HEK293 (cell line): Measurements from ENCODE around the gene CEACAM19.
A peak's percentile ranks its signal among the peaks of the same experiment; 100 is the strongest.

Source experiments
- CTCF ChIA-PET: fragments of 350-600 bp; formaldehyde crosslinking; extraction: SDS; loops from one replicate; lab custom pipeline; 2021; ENCODE audit warnings: antibody characterized with exemption; lab: Yijun Ruan, JAX
- POLR2A ChIA-PET: fragments of 300-600 bp; formaldehyde crosslinking; extraction: SDS; loops from one replicate; lab custom pipeline; 2020; ENCODE audit warnings: antibody characterized with exemption, inconsistent platforms; lab: Yijun Ruan, JAX
- H3K27ac ChIP-seq: fragments of 200-500 bp; sonication (Bioruptor generic); 2 replicates; pipeline ENCODE4 v1.5.1; 2014; ENCODE audit warnings: low read depth, low read length, control low read depth, inconsistent platforms; ENCODE audit errors: extremely low read depth
- H3K36me3 ChIP-seq, 2 experiments: fragments of 200-500 bp in 1 of 2; sonication (Bioruptor generic) in 1 of 2; 1 replicate in 1 of 2; 2 replicates in 1 of 2; pipeline ENCODE4 v1.5.1; 2014 to 2017; ENCODE audit warnings: inconsistent platforms in 2 of 2, low read length in 2 of 2; ENCODE audit not compliant: control insufficient read depth in 2 of 2, insufficient read depth in 1 of 2
- H3K4me1 ChIP-seq: fragments of 200-500 bp; sonication (Bioruptor generic); 2 replicates; pipeline ENCODE4 v1.5.1; 2014; ENCODE audit warnings: mild to moderate bottlenecking, low read length, inconsistent platforms; ENCODE audit not compliant: control insufficient read depth, insufficient read depth
- H3K4me3 ChIP-seq: 2 replicates; pipeline ENCODE4 v1.5.1; 2011; ENCODE audit warnings: low read depth, mild to moderate bottlenecking, control low read depth, low read length, moderate library complexity
- H3K9me3 ChIP-seq: fragments of 200-500 bp; sonication (Bioruptor generic); 2 replicates; pipeline ENCODE4 v1.5.1; 2014; ENCODE audit warnings: low read depth, low read length, inconsistent platforms; ENCODE audit not compliant: control insufficient read depth, insufficient read depth
- FEZF1 ChIP-seq: fragments of 450-650 bp; formaldehyde crosslinking; IDR thresholded peaks from 2 replicates; pipeline ENCODE4 v1.5.1; 2016; ENCODE audit warnings: missing biosample characterization, missing genetic modification characterization
- KLF8 ChIP-seq: fragments of 450-650 bp; formaldehyde crosslinking; IDR thresholded peaks from 2 replicates; pipeline ENCODE4 v1.5.1; 2016; ENCODE audit warnings: missing biosample characterization, missing genetic modification characterization
- MEIS1 ChIP-seq: sonication (generic); formaldehyde crosslinking; IDR thresholded peaks from 2 replicates; pipeline ENCODE4 v1.8.1; 2022; ENCODE audit warnings: missing genetic modification reagents, mild to moderate bottlenecking, borderline replicate concordance
- PRDM1 ChIP-seq: fragments of 450-650 bp; formaldehyde crosslinking; IDR thresholded peaks from 2 replicates; pipeline ENCODE4; 2016; ENCODE audit warnings: missing biosample characterization, missing genetic modification characterization
- PRDM10 ChIP-seq: fragments of 450-650 bp; formaldehyde crosslinking; IDR thresholded peaks from 2 replicates; pipeline ENCODE4 v1.5.1; 2016; ENCODE audit warnings: missing biosample characterization, missing genetic modification characterization
- PRDM6 ChIP-seq: fragments of 450-650 bp; formaldehyde crosslinking; IDR thresholded peaks from 2 replicates; pipeline ENCODE4 v1.5.1; 2017; ENCODE audit warnings: missing biosample characterization, missing genetic modification characterization
- SP7 ChIP-seq: fragments of 450-650 bp; formaldehyde crosslinking; IDR thresholded peaks from 2 replicates; pipeline ENCODE4 v1.5.1; 2016; ENCODE audit warnings: missing biosample characterization, missing genetic modification characterization
- ZBTB1 ChIP-seq: fragments of 450-650 bp; formaldehyde crosslinking; IDR thresholded peaks from 2 replicates; pipeline ENCODE4 v1.5.1; 2016; ENCODE audit warnings: missing biosample characterization, missing genetic modification characterization
- ZBTB49 ChIP-seq: fragments of 450-650 bp; formaldehyde crosslinking; IDR thresholded peaks from 2 replicates; pipeline ENCODE4 v1.5.1; 2016; ENCODE audit warnings: missing biosample characterization, missing genetic modification characterization, low read depth
- ZNF10 ChIP-seq: fragments of 450-650 bp; formaldehyde crosslinking; IDR thresholded peaks from 2 replicates; pipeline ENCODE4 v1.5.1; 2017; ENCODE audit warnings: missing biosample characterization, missing genetic modification characterization
- ZNF239 ChIP-seq: fragments of 450-650 bp; formaldehyde crosslinking; IDR thresholded peaks from 2 replicates; pipeline ENCODE4 v1.5.1; 2016; ENCODE audit warnings: missing biosample characterization, missing genetic modification characterization
- ZNF24 ChIP-seq: fragments of 450-650 bp; formaldehyde crosslinking; IDR thresholded peaks from 2 replicates; pipeline ENCODE4 v1.5.1; 2016; ENCODE audit warnings: missing biosample characterization, missing genetic modification characterization
- ZNF280D ChIP-seq: fragments of 450-650 bp; formaldehyde crosslinking; IDR thresholded peaks from 2 replicates; pipeline ENCODE4 v1.5.1; 2016; ENCODE audit warnings: missing biosample characterization, missing genetic modification characterization
- ZNF324 ChIP-seq: fragments of 450-650 bp; formaldehyde crosslinking; IDR thresholded peaks from 2 replicates; pipeline ENCODE4 v1.5.1; 2016; ENCODE audit warnings: missing biosample characterization, missing genetic modification characterization
- ZNF366 ChIP-seq: fragments of 450-650 bp; formaldehyde crosslinking; conservative IDR thresholded peaks from 2 replicates; pipeline ENCODE4 v1.5.1; 2016; ENCODE audit warnings: missing biosample characterization, missing genetic modification characterization
- ZNF610 ChIP-seq: fragments of 450-650 bp; formaldehyde crosslinking; IDR thresholded peaks from 2 replicates; pipeline ENCODE4 v1.5.1; 2016; ENCODE audit warnings: missing biosample characterization, missing genetic modification characterization, borderline replicate concordance
- ZNF654 ChIP-seq: fragments of 450-650 bp; formaldehyde crosslinking; IDR thresholded peaks from 2 replicates; pipeline ENCODE4 v1.5.1; 2016; ENCODE audit warnings: low read depth, missing biosample characterization, missing genetic modification characterization
- ZNF660 ChIP-seq: fragments of 450-650 bp; IDR thresholded peaks from 2 replicates; pipeline ENCODE4 v1.5.1; 2018; ENCODE audit warnings: missing biosample characterization, mild to moderate bottlenecking, missing genetic modification characterization
- ZNF837 ChIP-seq: fragments of 450-650 bp; formaldehyde crosslinking; IDR thresholded peaks from 2 replicates; pipeline ENCODE4 v1.5.1; 2016; ENCODE audit warnings: missing biosample characterization, missing genetic modification characterization

CEACAM19 gene

GRCh38 chr19:44722131-44723121 is 51.1 kb downstream of the CEACAM19 start (continued):
- TF ChIP-seq PRDM6 (tag by site-specific recombination) (no peak), ZBTB1 (no peak), ZNF280D (tag by site-specific recombination) (no peak), ZNF324 (tag by site-specific recombination) (no peak), MEIS1 (CRISPR knock-in tag) (no peak), FEZF1 (tag by site-specific recombination) (no peak)

GRCh38 chr19:44723299-44723951 is 52.1 kb downstream of the CEACAM19 start:
- Histone ChIP-seq H3K9me3 (no peaks in the 10 kb centered on the region), H3K36me3 (no peaks in the 10 kb centered on the region), H3K4me1 (peaks cover 8% of the 10 kb centered on the region), H3K27ac (no peak overlapping the region), H3K4me3 (no peak overlapping the region)
- ChIA-PET POLR2A (interaction anchor here (0.6 to 3.0 kb wide), 6 partner anchors 30 to 217 kb away, joined by 3 to 34 read pairs (median 4); partner anchors contain the start of genes BCAM and TOMM40), CTCF (interaction anchor here (0.5 to 11.1 kb wide), 59 partner anchors 9 to 618 kb away, joined by 3 to 453 read pairs (median 6); partner anchors contain the start of genes IGSF23 and NECTIN2)
- TF ChIP-seq ZNF10 (no peak), KLF8 (tag by site-specific recombination) (no peak), ZNF24 (tag by site-specific recombination) (peak; percentile 50; the same call in 1 of the 2 replicates)

GRCh38 chr19:44723952-44724319 is 52.7 kb downstream of the CEACAM19 start:
- H3K27ac ChIP-seq, result no peak overlapping the region
- no peak overlapping the region for H3K4me3 ChIP-seq
- H3K36me3 ChIP-seq, result no peaks in the 10 kb centered on the region
- ChIA-PET POLR2A (interaction anchor here (0.8 to 3.0 kb wide), 5 partner anchors 30 to 166 kb away, joined by 3 to 34 read pairs (median 5); partner anchors contain the start of genes BCAM and TOMM40), CTCF (interaction anchor here (0.6 to 11.1 kb wide), 63 partner anchors 8 to 955 kb away, joined by 3 to 453 read pairs (median 5); partner anchors contain the start of genes IGSF23 and NECTIN2)
- H3K9me3 ChIP-seq, result no peaks in the 10 kb centered on the region
- H3K4me1 ChIP-seq, result peaks cover 3% of the 10 kb centered on the region; the same call in 1 of the 2 replicates
- no peak for TF ChIP-seq ZNF837 (tag by site-specific recombination)
- TF ChIP-seq ZNF660 (tag by site-specific recombination), result 0 out of 2 replicates have a peak, but pooled peaks have one; percentile 60
- no peak for TF ChIP-seq ZBTB49 (tag by site-specific recombination)
- no peak for TF ChIP-seq ZNF239 (tag by site-specific recombination)
- no peak for TF ChIP-seq PRDM10
- TF ChIP-seq ZNF324 (tag by site-specific recombination), result no peak
- TF ChIP-seq SP7, result 0 out of 2 replicates have a peak, but pooled peaks have one; percentile 25
- no peak for TF ChIP-seq ZNF366
- no peak for TF ChIP-seq PRDM1 (tag by site-specific recombination)
- TF ChIP-seq ZNF610, result no peak
- peak; percentile 90 for TF ChIP-seq ZNF654 (tag by site-specific recombination)
